HG03135 (cell line): ENCODE data around the gene KRTAP4-11.
"Not testable (repeated sequence)": the region's sequence is repeated elsewhere in the genome, so short reads cannot be mapped to it uniquely, and the experiment has no call there.

Experiments used
- ATAC-seq: cut with Tn5 transposase; IDR thresholded peaks from one replicate; pipeline ENCODE4 v1.9.1; 2021; ENCODE audit warnings: mild to moderate bottlenecking, moderate library complexity; ENCODE audit not compliant: unreplicated experiment

The KRTAP4-11 gene

DNA sequence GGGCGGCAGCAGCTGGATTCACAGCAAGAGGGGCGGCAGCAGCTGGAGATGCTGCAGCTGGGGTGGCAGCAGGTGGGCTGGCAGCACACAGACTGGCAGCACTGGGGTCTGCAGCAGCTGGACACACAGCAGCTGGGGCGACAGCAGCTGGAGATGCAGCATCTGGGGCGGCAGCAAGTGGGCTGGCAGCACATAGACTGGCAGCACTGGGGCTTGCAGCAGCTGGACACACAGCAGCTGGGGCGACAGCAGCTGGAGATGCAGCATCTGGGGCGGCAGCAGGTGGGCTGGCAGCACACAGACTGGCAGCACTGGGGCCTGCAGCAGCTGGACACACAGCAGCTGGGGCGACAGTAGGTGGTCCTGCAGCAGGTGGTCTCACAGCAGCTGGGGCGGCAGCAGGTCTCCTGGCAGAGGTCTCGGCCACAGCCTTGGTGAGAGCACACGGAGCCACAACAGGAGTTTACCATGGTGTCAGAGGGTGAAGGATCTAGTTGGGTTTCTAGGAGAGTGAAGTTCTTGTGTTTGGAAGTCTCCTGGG lies at the start of gene KRTAP4-11:
Gene KRTAP4-11, minus strand, starts transcription at position 528 of the 541 bp plus-strand sequence. Its CDS starts 58 bp downstream, at position 470.
- ATAC-seq = not testable (repeated sequence)

- ATAC-seq = no peak
Measured at GRCh38 chr17:41167561-41167960, 49.4 kb upstream of the KRTAP4-11 start.

GRCh38 chr17:41163828-41164227 lies 45.7 kb upstream of the KRTAP4-11 start:
- no peak for ATAC-seq

DNA sequence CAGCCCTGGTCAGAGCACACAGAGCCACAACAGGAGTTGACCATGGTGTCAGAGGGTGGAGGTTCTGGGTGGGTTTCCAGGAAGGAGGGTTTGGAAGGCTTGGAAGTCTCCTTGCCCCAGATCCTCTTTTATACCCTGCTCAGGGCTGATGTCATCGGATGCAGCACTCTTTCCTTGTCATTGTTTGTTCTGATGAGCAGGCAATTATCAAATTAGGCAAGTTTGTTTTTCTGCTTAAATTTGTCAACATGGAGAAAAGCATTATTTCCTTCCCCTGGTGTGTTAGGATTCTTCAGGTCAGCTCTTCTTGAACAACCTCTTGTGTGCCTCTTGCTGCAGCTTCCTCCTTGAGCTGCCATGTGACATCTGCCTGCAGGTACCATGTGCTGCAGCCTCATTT lies 42.5 kb upstream of the KRTAP4-11 start, which contains the start of gene KRTAP4-4:
Gene KRTAP4-4, minus strand, starts transcription at position 101 of the 400 bp plus-strand sequence. Its CDS starts 57 bp downstream, at position 44.
- ATAC-seq = no peak

GRCh38 chr17:41160190-41160589 lies 42.0 kb upstream of the KRTAP4-11 start:
- not testable (repeated sequence) for ATAC-seq

DNA sequence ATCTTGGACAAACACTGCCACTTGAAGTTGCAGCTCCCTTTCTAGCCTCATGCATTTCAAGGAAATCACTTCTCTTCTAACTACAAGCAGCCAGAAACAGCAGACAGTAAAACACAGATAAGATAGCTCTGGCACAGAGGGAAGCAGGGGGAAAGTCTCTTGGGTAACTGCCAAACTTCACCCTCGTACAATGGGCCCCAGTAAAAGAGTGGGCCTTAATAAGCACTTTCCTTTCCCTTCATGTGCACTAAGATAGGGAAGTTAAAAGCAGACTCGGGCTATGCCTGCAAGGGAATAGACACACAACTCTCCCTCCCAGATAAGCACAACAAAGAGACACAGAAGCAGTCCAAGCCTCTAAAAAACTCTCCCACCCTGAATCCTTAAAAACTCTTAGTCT lies 35.7 kb upstream of the KRTAP4-11 start:
- no peak for ATAC-seq

GRCh38 chr17:41151525-41151924 lies 33.4 kb upstream of the KRTAP4-11 start:
- no peak for ATAC-seq

- no peak for ATAC-seq
Measured at GRCh38 chr17:41150026-41150425, 31.9 kb upstream of the KRTAP4-11 start.

- ATAC-seq = no peak
Measured at GRCh38 chr17:41149652-41149985, 31.4 kb upstream of the KRTAP4-11 start, which contains the start of gene KRTAP4-5. TSS of gene KRTAP4-5 (minus strand) at chr17:41149825. CDS start at chr17:41149767, 58 bp downstream.

- ATAC-seq = not testable (repeated sequence)
Measured at GRCh38 chr17:41148971-41149651, 30.9 kb upstream of the KRTAP4-11 start.

GRCh38 chr17:41147531-41148204 lies 29.5 kb upstream of the KRTAP4-11 start:
- no peak for ATAC-seq

DNA sequence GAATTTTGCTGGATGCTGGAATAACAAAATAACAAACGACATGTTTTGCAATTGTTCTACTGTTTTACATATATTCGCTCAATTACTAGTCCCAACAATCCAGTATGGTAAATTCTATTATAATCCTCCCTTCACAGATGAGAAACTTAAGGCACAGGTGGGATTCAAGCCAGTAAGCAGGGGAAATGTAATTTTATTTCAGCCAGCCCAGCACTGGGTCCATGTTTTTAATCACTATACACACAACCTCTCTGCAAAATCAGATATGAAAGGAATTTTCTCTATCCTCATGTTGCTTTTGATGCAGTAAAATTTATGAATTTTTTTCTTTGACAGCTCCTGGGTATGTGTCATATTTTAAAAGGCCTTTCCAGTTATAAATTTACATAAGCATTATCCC lies 27.1 kb upstream of the KRTAP4-11 start:
- ATAC-seq = no peak

GRCh38 chr17:41144846-41145245 lies 26.7 kb upstream of the KRTAP4-11 start:
- ATAC-seq = no peak

GRCh38 chr17:41141361-41141760 lies 23.2 kb upstream of the KRTAP4-11 start:
- no peak for ATAC-seq

DNA sequence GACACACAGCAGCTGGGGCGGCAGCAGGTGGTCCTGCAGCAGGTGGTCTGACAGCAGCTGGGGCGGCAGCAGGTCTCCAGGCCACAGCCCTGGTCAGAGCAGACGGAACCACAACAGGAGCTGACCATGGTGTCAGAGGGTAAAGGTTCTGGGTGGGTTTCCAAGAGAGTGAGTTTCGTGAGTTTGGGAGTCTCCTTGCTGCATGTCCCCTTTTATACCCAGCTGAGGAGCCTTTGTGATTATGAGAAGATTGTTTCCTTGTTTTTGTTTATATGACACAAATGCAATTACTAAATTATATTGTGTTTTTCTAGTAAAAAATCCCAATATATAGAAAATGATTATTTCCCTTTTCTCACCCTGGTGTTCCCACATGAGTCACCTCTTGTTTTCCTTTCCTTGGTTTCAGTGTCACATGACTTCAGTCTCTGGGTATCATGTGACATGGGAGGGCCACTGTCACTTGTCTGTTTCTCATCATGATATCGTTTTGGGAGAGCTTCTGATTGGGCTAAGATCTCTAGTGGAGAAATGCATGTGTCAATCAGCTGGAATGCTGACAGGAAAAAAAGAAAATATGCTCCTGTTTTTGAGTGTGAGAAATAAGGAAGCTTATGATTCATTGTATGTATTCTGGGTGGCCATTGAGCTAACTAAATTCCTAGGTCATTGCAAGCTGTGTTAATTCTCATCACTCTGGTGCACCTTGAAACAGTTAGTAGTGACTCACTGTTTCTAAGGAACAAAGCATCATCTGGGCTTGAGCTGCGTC lies 22.4 kb upstream of the KRTAP4-11 start, which contains the start of gene KRTAP4-6:
Gene KRTAP4-6, minus strand, starts transcription at position 185 of the 772 bp plus-strand sequence. Its CDS starts 57 bp downstream, at position 128.
- ATAC-seq = no peak

GRCh38 chr17:41139865-41140264 lies 21.7 kb upstream of the KRTAP4-11 start:
- ATAC-seq = not testable (repeated sequence)

DNA sequence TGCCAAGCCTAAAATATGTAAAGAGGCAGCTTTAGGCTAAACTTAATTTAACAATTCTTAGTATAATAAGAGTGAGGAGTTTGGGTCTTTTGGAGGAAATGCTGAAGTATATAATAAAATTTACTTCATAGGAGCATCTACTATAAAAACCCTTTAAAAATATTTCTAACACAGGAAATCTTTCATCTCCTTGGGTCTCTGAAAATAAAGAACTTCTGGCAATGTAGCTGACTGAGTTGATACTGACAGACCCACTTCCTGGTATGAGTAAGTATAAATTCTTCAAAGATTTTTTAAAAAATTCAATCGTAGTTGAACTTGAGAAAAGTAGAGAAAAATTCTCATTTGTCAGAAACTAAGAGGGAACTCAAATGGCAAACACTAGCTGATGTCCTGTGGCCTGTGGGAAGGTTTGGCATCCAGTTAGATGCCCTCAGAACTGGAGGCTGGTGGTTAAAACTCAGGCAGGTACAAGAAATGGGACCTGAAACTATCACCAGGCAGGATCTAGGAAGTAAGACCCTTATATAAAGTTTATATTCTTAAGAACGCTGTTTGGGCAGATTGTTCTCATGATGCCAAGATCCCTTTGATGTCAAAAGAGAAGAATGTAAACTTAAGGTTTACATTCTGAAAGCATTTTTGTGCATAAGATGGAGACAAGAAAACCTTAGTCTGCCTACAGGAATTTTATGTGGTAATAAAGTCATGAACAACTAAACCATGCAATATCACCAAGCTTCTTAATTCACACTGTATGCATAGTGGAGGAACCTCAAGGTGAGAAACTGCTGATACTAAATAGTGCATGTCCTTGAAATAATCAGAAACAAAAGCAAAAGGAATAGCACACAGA lies 15.9 kb upstream of the KRTAP4-11 start:
- no peak for ATAC-seq

- ATAC-seq = no peak
Measured at GRCh38 chr17:41131979-41132378, 13.8 kb upstream of the KRTAP4-11 start.

- ATAC-seq = no peak
Measured at GRCh38 chr17:41127371-41127770, 9.2 kb upstream of the KRTAP4-11 start.

DNA sequence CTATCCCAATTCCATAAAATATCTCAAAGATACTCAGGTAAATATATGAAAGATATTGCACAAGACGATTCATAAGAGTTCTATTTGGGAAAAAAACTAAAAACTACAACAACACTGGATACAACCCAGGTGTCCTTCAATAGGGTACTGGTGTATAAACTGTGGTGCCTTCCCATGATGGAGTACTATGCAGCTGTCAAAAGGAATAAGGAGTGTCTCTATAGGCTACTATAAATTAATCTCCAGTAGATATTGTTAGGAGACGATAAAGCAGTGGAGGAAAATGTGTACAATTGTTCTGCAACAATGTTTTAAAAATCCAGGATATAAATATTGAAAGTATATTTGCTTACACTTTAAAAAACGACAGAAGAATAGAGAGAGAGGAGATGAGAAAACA lies 8.2 kb upstream of the KRTAP4-11 start:
- ATAC-seq = no peak
